ENCODE results near the gene FXR1. TPM values are rescaled to one million over a fixed set of nuclear protein-coding genes. Genes with fewer than 3 reads are reported as not detected.

The FXR1 gene
- total and polyA plus RNA-seq, 2 of the 4 experiments (the other 2 are of a cell fraction) = 110 to 182 TPM

- WGBS, 2 experiments (ENCODE audit: extremely low coverage in 2 of 2, insufficient read length in 1 of 2) = no CpG with 5 or more reads among the region's 2 CpGs
- Histone ChIP-seq H3K9me1 (ENCODE audit: insufficient read depth, low read length) (no peaks in the 10 kb centered on the region), H3K9me3 (ENCODE audit: control insufficient read depth, insufficient read depth, low read length) (no peaks in the 10 kb centered on the region), H3K4me2 (ENCODE audit: low read depth, low read length) (no peak overlapping the region), H3K27me3 (ENCODE audit: control insufficient read depth, insufficient read depth, low read length) (no peaks in the 10 kb centered on the region), H3K23ac (ENCODE audit: low read depth, low read length) (no peak overlapping the region), H2BK5ac (ENCODE audit: low read depth, low read length, poor library complexity, severe bottlenecking) (no peak overlapping the region), H4K91ac (ENCODE audit: insufficient read depth, low read depth, low read length) (no peak overlapping the region), H3K56ac (ENCODE audit: extremely low read depth, insufficient read depth, low read length) (no peak overlapping the region), H3K14ac (replicated peaks; ENCODE audit: low read depth, low read length) (no peak overlapping the region), H4K20me1 (ENCODE audit: insufficient read depth, low read length) (no peaks in the 10 kb centered on the region), H3K9ac (ENCODE audit: low read depth, low read length) (no peak overlapping the region), H2BK20ac (ENCODE audit: low read depth, low read length) (no peak overlapping the region), H3K79me1 (ENCODE audit: low read depth in 1 of 2, low read length in 2 of 2) (peaks cover 4 to 7% of the 10 kb centered on the region in 2 experiments; a peak in 2 of 4 replicates), H3K4me3 (ENCODE audit: insufficient read depth, low read depth, low read length) (no peak overlapping the region), H2AFZ (replicated peaks; ENCODE audit: low read length, poor library complexity) (no peak overlapping the region), H2AK9ac (replicated peaks; ENCODE audit: low read depth, low read length, poor library complexity) (no peak overlapping the region), H2BK15ac (ENCODE audit: low read depth, low read length) (no peak overlapping the region), H3K36me3 (ENCODE audit: control insufficient read depth, insufficient read depth, low read length) (peaks cover 10% of the 10 kb centered on the region), H2BK120ac (ENCODE audit: low read depth, low read length) (no peak overlapping the region), H4K8ac (ENCODE audit: low read depth in 2 of 2, low read length in 2 of 2) (no peak overlapping the region), H4K5ac (ENCODE audit: low read depth, low read length) (no peak overlapping the region), H2AK5ac (ENCODE audit: low read depth, low read length) (no peak overlapping the region), H3K4ac (ENCODE audit: low read depth, low read length) (no peak overlapping the region), H3K27ac (ENCODE audit: insufficient read depth, low read length) (no peak overlapping the region), H3K4me1 (ENCODE audit: control insufficient read depth, insufficient read depth, low read length) (no peaks in the 10 kb centered on the region), H3K18ac (ENCODE audit: low read depth, low read length) (no peak overlapping the region)
- TF ChIP-seq CHD1 (IDR thresholded peaks at IDR 0.05; ENCODE audit: low read depth, low read length) = no peak
- no peak for TF ChIP-seq MAZ (IDR thresholded peaks at IDR 0.05; ENCODE audit: borderline replicate concordance, low read depth, low read length)
- no peak for TF ChIP-seq RFX5 (IDR thresholded peaks at IDR 0.05; ENCODE audit: low read depth, low read length)
- TF ChIP-seq CEBPB (IDR thresholded peaks at IDR 0.05; ENCODE audit: low read depth, low read length) = no peak
- TF ChIP-seq RCOR1 (IDR thresholded peaks at IDR 0.05; ENCODE audit: insufficient replicate concordance, low read length) = no peak
- TF ChIP-seq USF2 (IDR thresholded peaks at IDR 0.05; ENCODE audit: low read depth, low read length) = no peak
- TF ChIP-seq SMC3 (IDR thresholded peaks at IDR 0.05; ENCODE audit: low read depth, low read length) = no peak
- TF ChIP-seq FOS (IDR thresholded peaks at IDR 0.05; ENCODE audit: low read depth, low read length) = no peak
- no peak for TF ChIP-seq MXI1 (IDR thresholded peaks at IDR 0.05; ENCODE audit: borderline replicate concordance, low read depth, low read length)
- TF ChIP-seq ELK1 (IDR thresholded peaks at IDR 0.05; ENCODE audit: borderline replicate concordance, low read depth, low read length) = no peak
- TF ChIP-seq NFE2L2 (IDR thresholded peaks at IDR 0.05; ENCODE audit: low read depth, low read length) = no peak
- no peak for TF ChIP-seq CTCF (conservative IDR thresholded peaks at IDR 0.05; ENCODE audit: low read depth, low read length)
- no peak for TF ChIP-seq RAD21 (IDR thresholded peaks at IDR 0.05; ENCODE audit: low read length)
- ChIA-PET POLR2A (ENCODE audit: unreplicated experiment) (no interaction called here), CTCF (no interaction called here)
- DNase-seq (no peak), ATAC-seq (ENCODE audit: low read depth) (no peak)
- in situ Hi-C loops (cut with MboI; ENCODE audit: low sequenced_read_pairs) = no loop called here
- no TSS peak for BruUV-seq (replicated peaks)
- dilution Hi-C loops (cut with HindIII; ENCODE audit: low sequenced_read_pairs, unreplicated experiment) = no loop called here
- intact Hi-C loops (cut with micrococcal nuclease) = loop anchor here (10.0 kb wide), 1 partner anchor 1702 kb away; no protein-coding TSS in a partner anchor
These were observed 70.7 kb downstream of the FXR1 start for GRCh38 chr3:180983136-180983535.
